ENCODE data around the gene LIMS2.

LIMS2 gene

DNA sequence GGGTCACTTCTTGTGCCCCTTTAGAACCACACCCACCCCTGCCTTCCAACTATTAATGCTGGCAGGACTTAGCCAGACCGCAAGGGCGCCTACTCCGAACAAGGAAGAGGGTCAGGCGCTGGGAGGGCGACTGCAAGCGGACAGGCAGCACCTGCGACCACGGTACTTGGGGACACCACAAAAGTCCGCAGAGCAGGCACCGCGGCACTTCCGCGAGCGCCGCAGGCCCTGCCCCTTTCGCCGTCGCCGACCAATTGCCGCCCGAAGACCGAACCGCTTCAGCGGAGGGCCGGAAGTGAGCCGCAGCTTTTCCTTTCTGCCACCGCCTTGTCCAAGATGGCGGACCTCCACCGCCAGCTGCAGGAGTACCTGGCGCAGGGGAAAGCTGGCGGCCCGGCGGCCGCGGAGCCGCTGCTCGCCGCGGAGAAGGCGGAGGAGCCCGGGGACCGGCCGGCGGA is 25.9 kb upstream of the LIMS2 start, which contains the start of gene SFT2D3:
SFT2D3 (plus strand) TSS at position 305 of the 458 bp plus-strand sequence; CDS start at position 337, 32 bp downstream.
- DNase-seq (ENCODE audit: low read depth), result peak; percentile 81

DNA sequence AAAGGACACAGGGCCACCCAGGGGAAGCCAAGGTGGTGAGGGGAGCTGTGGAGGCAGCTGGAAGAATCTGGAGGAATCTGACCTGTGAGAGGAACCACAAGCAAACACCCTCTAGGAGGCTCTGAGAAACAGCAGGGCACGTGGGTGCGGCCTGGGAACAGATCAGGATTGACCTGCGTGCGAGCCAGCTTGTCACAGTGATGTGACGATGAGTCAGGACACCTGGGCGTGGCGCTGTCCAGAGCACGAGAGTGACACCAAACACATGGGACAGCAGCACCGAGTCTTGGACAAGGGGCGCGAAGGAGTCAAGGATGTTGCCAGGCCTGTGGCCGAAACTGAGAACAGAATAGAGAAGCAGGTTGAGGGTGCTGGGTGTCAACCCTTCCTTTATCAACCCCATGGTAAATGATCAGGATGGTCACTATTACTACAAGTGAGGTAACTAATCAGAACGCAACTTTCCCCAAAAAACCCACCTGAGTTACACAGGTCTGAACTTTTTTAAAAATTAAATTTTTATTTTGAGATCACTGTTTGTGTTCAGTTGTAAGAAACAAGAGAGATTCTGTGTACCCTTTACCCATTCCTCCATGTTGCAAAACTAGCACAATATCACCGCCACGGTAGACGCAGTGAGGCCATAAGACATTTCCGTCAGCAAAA is 25.3 kb upstream of the LIMS2 start:
- no peak for DNase-seq (ENCODE audit: low read depth)

DNA sequence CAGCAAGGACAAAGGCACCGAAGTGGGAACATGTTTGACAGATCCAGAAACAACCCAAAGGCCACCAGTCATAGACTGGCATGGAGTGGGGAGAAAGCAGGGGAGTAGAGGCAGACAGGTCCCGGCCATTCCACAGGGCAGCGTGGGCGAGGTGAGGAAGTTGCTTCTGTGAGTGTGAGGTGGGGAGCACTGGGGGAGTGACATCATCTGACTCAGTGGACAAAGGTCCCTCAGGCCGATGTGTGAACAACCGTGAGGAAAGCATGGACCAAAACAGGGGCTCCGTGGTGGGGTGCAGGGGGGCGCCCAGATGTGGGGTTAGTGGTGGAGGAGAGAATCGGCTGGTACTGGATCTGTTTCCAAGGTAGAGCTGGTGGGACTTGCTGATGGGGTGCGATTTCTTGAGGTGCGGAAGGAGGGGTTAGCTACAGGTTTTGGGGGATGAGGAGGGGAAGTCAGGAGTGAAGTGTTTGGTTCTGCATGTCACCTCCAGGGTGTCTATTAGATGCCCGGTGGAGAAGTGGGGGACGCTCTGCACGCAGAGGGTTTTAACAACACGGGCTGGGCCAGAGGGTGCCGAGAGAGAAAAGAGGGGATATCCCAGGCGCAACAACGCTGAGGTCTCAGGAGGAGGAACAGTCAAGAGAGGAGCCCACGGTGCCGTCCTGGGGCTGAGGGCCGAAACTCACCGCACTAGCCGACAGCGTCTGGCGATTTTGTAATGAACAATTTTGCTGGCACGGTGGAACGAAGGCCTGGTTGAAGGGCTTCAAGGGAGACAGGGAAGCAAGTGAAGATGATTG is 23.4 kb upstream of the LIMS2 start:
- no peak for DNase-seq (ENCODE audit: low read depth)

DNA sequence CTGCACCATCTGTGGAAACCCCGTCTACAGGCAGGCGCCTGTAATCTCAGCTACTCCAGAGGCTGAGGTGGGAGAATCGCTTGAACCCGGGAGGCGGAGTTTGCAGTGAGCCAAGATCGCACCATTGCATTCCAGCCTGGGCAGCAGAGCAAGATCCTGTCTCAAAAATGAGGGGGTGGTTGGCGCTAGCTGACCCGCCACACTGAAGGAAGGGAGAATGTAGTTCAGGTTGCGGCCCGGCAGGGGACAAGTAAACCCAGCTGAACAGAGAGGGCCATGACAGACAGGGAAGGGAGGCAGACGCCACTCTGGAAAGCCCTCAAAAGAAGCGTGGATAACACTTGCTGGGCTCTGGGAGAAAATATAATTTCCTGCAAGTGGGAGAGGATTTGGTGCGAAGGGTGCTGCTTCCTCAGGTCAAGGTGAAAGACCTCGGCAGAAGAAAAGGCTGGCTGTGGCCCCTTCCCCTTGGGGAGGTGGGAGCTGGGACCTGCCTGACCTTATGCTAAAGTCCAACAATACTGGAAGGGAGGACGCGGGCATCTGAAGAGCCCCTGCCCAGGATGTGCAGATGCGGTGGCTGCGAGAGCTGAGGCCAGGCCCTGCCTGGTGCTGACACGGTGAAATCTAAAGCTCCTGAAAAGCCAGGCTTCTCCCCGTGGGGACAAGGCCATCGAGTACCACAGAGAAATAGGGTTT is 22.3 kb upstream of the LIMS2 start:
- no peak for DNase-seq (ENCODE audit: low read depth)

DNA sequence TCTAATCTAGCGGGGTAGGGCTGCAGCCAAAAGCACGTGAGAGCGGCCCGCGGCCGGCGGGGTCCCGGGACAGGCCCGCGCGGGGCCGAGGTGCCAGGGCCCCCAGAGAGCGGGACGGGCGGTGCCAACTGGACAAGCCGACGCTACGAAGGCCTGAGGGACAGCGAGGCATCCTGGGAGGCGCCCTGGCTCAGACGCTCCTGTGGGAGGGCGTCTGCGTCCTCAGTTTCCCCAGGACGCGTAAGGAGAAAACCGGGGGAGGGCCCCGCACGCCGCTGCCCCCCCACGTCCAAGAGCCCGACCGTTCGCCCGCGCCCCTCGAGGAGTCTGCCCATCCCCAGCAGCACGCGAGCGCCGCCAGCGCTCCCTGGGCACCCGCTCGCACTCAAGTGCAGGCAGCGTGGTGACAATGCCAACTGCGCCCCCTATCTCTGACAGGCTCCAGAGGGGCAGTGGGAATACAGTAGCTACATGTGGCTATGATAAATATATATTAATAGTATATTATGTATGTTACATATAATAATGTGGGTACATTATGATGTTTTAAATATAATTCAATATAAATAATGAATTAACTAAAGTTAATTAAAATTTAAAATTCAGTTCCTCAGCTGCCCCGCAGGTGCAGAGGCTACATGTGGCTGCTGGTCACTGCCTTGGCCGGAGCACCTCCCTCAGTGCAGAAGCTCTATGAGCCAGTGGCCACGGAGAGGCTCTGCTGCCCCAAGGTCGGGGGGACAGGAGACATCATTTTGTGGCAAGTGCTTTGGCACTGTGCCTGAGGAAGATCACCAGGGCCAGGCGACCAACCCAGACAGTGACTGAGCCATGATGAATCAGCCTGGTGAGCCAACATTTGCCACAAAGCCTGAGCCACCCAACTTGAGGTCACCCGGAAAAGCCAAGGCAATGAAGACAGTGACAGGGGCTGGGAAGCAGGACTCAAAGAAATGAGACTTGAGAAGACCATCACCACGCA is 20.5 kb upstream of the LIMS2 start:
- peak; percentile 43 for DNase-seq (ENCODE audit: low read depth)

DNA sequence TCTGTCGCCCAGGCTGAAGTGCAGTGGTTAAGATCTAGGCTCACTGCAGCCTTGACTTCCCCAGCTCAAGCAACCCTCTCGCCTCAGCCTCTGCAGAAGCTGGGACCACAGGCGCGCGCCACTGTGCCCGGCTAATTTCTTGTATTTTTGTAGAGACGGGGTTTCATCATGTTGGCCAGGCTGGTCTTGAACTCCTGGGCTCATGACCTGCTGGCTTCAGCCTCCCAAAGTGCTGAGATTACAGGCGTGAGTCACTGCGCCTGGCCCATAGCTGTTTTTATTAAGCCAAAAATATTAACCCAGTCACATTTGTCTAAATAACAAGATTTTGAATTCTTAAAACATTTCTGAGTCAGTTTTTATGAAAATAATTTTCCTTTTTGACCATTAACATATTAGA is 19.7 kb upstream of the LIMS2 start:
- no peak for DNase-seq (ENCODE audit: low read depth)

DNA sequence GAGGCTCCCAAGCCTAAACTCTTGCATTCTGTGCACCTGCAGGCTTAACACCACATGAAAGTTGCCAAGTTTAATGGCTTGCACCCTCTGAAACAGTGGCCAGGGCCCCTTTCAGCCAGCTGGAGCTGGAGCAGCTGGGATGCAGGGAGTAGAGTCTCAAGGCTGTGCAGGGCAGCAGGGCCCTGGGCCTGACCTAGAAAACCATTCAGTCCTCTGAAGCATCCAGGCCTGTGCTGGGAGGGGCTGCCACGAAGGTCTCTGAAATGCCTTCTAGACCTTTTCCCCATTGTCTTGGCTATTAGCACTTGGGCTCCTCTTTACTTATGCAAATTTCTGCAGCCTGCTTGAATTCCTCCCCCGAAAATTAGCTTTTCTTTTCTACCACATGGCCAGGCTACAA is 15.4 kb upstream of the LIMS2 start:
- no peak for DNase-seq (ENCODE audit: low read depth)

DNA sequence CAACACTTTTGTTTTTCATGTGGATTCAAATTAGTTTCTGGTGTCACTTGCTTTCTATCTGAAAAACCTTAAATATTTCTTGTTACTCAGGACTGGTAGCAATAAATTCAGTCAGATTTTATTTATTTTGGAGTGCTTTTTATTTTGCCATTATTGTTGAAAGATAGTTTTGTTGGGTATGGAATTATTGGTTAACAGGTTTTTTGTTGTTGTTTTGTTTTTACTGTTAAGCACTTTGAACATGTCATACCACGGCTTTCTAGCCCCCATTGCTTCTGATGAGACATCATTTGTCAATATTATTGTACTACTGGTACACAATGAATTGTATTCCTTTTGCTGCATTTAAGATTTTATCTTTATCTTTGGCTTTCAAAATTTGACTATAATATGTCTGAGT is 13.1 kb upstream of the LIMS2 start:
- DNase-seq (ENCODE audit: low read depth), result no peak

DNA sequence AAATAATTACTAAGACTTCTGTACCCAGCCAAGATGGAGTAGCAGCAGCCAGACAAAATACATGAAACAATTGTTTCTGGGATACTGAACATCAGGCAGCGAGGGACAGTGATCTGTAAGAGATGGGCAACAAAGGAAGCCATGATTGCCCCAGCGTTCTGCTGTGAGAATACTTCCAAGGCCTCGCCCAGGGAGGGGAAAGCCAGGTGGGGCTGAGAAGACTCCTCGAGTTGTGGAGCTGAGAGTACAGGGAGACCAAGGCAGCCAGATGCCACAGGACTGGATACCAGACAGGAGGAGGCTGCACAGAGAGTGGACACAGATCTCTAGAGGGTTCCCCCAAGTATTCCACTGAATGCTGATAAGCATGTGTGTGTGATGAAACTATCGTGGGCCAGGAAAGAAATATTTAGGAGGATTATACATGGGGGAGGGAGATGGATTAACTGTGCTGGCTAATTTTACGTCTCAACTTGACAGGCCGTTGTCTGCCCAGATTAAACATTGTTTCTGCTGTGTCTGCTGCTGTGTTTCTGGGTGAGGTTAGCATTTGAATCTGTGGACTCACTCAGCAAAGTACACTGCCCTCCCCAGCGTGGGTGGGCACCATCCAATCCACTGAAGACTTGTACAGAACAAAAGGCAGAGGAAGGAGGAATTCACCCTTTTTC is 10.2 kb upstream of the LIMS2 start:
- no peak for DNase-seq (ENCODE audit: low read depth)

DNA sequence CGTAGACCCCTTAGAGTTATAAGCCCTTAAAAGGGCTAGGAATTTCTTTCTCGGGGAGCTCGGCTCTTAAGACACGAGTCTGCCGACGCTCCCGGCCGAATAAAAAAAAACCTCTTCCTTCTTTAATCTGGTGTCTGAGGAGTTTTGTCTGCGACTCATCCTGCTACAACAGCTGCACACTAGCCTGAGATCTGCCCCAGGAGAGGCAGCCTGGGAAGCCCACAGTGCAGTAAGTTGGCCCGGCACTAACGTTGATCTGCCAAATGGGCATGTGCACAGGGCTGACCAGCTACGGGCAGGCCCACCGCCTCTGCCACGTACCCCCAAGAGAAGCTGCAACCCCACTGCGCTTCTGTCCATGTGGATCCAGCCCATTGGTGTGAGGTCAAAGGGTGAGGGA is 8.4 kb upstream of the LIMS2 start:
- DNase-seq (ENCODE audit: low read depth), result no peak

DNA sequence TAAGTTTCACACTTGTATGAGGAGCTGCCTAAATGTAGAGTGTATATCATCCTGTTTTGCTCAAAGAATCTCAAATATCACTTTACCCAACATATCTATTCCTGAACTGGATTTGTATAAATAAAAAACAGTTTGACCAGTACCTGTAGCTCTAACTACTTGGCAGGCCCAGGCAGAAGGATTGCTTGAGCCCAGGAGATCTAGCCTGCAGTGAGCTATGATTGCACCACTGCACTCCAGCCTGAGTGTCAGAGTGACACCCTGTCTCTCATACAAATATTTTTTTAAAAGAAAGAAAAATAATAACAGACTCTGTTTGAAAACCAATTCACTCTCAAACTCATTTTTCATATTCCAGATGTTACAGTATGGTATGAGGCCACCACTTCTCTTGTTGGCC is 7.7 kb upstream of the LIMS2 start:
- no peak for DNase-seq (ENCODE audit: low read depth)

DNA sequence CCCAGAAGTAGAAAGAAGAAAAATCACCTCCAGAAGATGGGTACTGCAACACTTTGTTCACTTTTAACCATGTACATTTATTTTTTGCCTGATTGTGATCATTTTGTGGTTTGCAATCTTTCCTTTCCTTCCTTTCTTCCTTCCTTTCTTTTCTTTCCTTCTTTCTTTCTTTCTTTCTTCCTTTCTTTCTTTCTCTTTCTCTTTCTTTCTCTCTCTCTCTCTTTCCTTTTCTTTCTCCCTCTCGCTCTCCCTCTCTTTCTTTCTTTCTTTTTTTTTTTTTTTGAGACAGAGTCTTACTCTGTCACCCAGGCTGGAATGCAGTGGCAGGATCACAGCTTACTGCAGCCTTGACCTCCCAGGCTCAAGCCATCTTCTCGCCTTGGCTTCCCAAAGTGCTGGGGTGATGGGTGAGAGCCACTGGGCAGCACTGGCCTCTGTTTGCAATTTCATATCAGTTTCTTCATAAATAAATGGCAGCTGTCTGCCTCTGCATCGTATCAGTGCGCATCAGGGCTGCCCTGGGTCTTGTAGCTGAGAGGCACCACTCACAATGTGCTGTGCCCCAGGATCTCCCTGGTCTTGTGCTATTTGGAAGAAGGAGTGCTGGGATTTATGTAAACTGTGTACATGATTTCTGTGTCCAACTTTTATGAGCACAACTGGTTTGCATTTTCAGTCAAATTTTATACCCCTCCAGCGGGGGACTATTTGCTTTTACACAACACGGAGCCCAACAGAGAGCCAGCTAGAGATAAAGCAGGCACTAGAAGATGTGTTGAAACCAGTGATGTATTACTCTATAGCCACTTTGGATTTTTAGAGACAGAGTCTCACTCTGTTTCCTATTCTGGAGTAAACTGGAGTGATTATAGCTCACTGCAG is 6.9 kb upstream of the LIMS2 start:
- no peak for DNase-seq (ENCODE audit: low read depth)

DNA sequence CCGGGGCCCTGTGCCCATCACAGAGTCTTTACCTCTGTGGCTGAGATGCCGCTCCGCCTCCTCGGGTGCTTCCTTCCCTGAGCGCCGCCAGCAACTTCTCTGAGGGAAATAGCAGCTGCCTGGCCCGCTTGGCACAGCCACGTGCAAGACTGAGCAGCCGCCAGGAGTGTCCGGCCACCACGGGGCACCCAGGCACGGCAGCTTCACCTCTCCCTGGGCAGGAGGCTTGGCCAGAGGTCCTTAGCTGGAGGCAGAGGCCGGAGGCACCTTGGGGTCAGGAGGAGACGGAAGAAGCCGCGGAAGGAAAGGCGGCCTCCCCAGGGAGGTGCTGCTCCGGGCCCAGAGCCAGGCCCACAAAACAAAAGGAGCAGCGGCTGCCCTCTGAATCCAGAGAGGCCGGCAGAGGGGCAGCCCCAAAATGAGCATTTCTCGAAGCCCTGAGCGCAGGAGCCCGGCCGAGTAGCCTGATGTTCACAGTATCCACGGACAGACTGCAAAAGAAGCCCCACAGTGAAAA is 6.0 kb upstream of the LIMS2 start:
- DNase-seq (ENCODE audit: low read depth), result no peak

DNA sequence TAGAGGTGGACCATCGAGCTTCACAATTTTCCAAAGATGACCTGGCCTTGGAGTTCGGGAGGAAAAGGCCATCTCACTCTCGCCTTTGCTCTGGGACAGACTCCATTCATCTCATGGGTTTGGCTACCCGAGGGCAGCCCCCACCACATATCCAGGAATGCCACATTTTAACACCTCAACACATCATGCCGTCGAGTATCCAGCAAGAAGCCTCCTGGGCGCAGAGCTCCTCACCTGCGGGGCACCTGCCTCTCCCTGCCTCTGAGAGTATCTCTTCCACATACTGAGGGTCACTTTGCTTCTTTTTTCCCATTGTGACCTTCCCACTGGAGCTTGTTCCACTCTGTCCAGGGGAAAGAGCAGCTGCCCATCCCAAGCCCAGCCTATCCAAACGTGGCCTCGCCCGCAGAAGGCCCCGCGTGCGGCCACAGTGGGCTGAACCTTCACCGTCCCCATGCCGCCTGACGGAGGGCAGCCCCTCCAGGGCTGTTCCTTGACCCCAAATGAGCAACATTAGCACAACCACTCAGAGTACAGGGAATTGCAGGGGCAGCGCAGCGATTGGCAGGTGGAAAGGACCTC is 5.5 kb upstream of the LIMS2 start:
- no peak for DNase-seq (ENCODE audit: low read depth)

DNA sequence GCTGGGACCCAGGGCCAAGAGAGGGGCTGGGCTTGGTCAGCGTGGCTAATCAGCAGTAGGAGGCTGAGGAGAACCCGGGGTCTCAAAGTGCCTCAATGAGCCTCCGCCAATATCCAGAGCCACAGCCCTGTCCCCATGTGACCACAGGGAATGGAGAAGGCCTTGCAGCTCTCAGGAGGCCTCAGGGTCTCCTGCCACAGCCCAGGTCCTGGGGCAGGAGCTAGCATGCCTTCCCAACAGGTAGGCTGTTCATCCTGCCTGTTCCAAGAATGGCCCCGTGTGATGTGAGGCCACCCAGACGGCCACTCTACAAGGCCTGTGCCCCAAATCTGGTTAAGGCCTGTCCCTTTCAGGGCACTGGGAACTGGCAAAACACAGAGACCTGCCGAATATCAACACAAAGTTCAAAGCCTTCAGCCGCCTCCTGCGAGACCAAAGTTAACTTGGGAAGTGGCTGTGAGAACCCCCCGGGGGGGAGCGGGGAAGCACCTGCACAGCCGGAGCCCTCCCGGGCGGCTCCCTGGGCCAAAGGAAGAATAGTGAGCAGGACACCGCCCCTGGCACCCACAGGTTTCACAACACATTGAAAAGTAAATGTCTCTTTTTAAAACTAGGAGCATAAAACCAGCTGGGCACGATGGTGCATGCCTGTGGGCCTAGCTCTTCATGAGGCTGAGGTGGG is 4.5 kb upstream of the LIMS2 start:
- DNase-seq (ENCODE audit: low read depth), result no peak

DNA sequence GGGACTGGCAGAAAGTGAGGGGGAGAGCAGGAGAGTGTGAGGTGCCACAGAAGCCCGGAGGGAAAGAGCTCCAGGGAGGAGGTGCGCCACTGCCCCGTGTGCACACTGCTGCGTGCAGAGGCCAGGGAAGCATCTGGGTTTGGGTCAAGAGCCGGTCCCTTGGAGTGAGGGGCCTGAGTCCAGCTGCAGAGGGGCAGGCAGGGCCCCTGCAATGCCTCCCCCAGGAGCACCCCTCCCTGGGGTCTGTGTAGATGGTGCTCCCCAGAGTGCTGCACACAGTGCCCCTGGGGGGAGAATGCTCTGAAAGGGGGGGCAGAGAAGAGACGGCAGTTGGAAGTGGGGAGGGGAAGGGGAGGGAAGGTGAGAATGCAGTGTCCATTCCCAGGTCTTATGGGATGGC is 3.7 kb upstream of the LIMS2 start:
- no peak for DNase-seq (ENCODE audit: low read depth)

DNA sequence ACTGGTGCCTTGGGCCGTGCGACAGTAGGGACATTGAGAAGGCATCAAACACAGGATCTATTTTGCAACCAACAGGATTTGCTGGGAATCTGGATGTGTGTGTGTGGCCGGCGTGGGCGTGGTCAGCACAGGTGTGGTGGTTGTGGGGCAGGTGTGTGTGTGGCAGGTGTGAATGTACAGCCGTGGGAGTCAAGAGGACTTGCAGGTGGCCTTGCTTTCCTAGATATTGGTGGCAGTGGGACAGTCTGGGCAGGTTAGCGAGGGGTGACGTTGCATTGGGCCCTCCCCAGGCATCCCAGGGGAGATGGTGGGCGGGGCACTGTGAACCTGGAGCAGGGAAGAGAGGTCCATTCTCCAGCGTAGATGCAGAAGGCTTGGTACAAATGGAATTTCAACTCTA is 3.2 kb upstream of the LIMS2 start:
- DNase-seq (ENCODE audit: low read depth), result no peak

DNA sequence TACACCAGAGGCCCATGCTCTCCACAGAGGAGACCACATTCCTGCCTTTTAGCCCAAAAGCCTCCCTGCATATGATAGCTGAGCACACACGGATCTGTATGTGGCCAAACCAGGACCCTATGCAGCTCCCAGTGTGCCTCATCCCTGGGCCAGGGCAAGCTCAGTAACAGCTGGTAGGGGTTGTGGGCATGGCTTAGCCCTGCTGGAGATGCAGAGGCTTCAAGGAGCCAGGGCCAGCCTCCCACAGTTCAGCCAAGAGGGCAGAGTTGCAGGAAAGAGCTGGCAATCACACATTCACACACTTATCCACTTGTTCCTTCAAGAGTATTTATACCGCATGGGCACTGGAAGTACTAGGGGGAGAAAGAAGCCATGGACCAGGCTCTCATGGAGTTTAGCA is 1.6 kb upstream of the LIMS2 start:
- no peak for DNase-seq (ENCODE audit: low read depth)

All from activated T-cell treated with anti-CD3 and anti-CD28 coated beads for 1 hour (primary cell).